Stimulated activated CD4-positive, alpha-beta T cell treated with anti-CD3 and anti-CD28 coated beads, Interleukin-4, amount 100 ng/mL, for 24 hours (primary cell): ENCODE data around the gene SMAD5.

Experiments used
- DNase-seq: peaks from one replicate; pipeline ENCODE4 v3.0.0-alpha.2; 2020

Gene SMAD5

GRCh38 chr5:136115183-136115865 is 17.3 kb upstream of the SMAD5 start:
- no peak for DNase-seq

GRCh38 chr5:136120529-136120928 is 12.1 kb upstream of the SMAD5 start:
- no peak for DNase-seq

- no peak for DNase-seq
Measured at GRCh38 chr5:136123236-136123768, 9.3 kb upstream of the SMAD5 start.

GRCh38 chr5:136127560-136127959 is 5.1 kb upstream of the SMAD5 start:
- DNase-seq, result no peak

- DNase-seq, result no peak
Measured at GRCh38 chr5:136128481-136128880, 4.2 kb upstream of the SMAD5 start.

GRCh38 chr5:136129445-136129844 is 3.2 kb upstream of the SMAD5 start:
- DNase-seq, result no peak

DNA sequence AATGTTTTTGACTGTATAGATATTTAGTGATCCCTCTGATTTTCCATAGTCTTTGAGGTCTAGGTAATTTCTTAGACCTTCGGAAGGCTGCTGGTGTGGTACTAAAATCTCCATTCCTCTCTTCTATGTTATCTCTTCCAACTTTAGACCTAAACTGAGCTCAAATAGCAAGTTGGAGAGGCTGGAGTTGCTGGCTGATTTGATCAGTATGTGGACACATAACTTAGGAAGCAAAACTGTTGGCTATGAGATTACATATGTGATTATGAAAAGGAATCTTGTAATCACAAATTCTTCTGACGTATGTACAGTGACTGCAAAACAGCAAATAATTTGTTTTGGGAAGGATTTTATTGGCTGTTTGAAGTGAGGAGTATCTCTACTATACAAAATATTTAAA is 2.1 kb upstream of the SMAD5 start:
- no peak for DNase-seq

DNA sequence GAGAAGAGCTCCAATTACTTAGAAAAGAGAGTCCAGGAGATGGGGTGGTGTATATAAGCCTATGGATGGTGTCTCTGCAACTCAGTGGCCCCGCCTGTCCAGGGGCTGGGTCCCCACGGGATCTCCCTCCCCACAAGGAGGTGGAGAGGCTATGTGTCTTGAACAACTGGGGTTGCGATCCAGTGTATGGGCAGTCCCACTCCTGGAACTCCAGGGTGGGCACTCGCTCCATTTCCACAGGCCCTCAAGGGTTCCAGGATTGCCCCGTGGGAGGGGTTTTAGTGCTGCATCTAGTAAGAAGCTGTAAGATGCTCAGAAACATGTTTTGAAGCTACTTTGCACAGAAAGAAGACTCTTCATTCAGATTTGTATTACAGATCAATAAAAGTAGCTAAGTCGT is 558 bp upstream of the SMAD5 start:
- no peak for DNase-seq

DNA sequence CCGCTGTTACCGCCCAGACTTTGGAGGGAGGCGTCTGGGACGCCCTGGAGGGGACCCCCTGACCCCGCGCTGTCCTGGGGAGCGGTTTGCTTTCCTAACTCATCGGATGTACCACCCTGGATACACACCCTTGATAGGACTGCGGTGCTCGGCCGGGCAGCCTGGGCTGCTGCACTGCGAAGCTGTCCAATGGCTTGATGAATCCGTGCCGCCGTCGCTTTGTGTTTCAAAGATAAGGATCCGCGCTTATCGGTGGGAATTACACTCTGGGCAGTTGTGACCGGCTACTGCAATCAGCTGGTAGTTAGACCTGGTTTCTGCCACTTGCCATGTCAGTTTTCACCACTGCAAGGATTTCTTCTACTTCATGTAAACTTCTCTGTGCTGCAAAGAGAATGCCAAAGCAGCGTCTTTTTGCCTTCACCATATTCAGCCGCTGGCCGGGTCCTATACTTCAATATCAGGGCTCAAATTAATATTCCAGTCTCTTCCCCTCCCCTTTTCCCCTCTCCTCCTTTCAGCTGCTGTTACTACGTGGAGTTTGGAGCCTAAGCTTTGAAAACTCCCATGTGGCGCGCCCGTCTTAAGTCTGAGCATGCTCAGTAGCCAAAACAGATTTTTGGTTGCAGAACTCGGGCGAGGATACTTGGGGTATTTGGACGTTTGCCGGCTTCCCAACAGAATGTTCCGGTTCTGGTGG is 727 bp downstream of the SMAD5 start:
- peak; percentile 10 for DNase-seq

- no peak for DNase-seq
Measured at GRCh38 chr5:136133922-136134379, 1.3 kb downstream of the SMAD5 start.

DNA sequence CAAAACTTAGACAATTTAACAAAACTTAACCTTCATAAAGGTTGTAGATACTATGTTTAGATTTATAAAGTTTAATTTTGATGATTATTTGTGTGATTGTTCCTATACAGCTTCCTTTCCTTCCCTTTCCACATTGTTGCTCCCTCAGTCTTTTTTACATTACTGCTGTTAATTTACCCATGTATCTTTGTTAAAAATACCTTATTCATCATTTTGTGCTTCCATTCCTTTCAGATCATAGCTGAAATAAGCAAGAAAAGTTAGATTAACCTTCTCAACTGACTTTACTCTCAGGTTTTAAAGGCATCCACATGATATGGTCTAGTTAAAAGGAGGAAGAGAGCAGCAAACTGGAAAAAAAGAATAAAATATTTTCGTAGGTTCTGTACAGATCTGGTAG is 2.0 kb downstream of the SMAD5 start:
- DNase-seq, result no peak

- DNase-seq, result no peak
Measured at GRCh38 chr5:136135536-136135935, 2.9 kb downstream of the SMAD5 start.

- DNase-seq, result no peak
Measured at GRCh38 chr5:136137497-136138220, 5.0 kb downstream of the SMAD5 start.

DNA sequence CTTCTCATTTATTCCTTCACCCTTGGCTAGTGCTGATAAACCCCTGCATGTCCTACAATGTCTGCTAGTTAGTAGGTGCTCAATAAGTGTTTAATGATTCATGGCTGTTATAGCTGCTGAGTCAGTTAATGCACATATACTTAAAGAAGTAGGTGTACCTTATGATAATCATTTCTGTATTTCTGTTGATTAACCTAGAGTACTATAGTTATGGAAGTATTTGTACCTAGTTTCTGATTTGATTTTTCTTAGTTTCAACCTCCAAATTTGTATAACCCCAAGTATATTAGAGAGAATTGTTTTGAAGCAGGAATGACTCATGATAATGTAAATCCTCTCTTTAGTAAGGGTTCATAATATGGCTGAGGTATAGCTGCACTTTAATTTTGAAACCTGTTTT is 8.9 kb downstream of the SMAD5 start:
- DNase-seq, result no peak

- no peak for DNase-seq
Measured at GRCh38 chr5:136143312-136143711, 10.7 kb downstream of the SMAD5 start.

DNA sequence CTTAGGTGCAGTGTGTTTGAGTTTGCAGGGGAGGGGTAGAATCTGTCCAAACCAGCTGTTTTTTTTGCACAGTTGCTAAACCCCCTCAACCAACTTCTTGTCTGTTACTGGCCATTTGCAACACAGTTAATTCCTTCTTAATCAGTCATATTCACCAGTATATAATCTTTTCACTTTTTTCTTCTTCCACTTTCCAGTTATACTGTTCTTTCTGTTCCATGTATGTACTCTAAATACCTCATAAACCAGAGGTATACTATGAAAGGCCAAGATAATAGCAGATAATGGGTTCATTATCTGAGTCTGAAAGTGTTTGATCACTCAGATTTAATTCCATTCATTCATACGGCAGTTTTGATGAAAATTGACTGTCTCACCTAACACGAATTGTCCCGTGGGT is 11.1 kb downstream of the SMAD5 start:
- no peak for DNase-seq

GRCh38 chr5:136145030-136145429 is 12.4 kb downstream of the SMAD5 start:
- DNase-seq, result no peak

DNA sequence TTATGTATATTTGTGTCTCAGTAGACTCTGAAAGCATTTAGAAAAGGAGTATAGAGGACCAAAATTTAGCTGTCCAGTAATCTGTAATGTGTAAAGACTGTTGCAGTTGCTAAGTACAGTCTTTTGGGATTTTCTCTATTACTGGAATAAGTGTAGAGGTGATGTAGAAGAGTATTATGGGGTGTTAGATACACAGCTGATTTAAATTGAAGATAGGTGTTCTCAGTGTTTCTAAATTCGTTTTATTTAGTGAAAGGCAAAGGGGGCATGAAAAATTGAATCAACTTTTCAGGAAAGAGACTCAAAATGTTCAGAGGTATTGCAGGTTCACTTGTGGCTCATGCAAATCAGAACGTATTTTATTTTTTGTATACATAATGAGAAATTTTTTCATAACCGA is 13.6 kb downstream of the SMAD5 start:
- no peak for DNase-seq

DNA sequence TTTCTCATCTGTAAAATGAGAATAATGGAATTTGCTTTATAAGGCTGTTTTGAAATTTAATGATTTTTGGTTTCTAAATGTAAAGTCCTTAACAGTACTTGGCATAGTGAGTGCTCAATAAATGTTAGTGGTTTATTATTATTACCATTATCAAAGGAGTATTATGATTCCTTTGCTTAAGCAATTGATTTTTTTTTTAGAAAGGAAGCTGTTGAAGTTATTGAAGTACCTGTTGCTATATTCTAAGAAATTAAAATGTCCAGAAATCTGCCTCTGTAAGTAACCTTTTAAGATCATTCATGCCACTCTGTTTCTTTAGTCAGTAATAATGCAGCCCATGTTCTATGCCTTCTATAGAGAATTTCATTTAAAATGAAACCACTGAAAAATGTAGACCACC is 15.0 kb downstream of the SMAD5 start:
- DNase-seq, result no peak

DNA sequence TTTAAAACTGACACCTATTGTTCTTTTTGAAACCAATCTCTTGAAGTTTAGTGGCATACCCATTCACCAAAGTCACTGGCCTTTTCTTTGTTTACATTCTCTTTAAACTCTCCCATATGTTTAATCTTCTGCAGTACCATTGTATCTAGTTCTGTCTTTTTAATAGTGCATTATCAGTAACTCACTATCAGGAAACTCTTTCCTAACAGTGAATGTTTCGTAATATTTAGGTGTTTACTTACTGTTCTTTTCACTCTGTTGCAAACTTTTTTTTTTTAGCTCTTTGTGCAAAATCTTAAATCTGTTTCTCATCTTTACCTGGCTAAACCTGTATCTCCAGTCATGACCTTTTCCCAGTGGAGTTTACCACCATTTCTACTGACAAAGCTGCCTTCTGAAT is 17.2 kb downstream of the SMAD5 start:
- DNase-seq, result no peak

DNA sequence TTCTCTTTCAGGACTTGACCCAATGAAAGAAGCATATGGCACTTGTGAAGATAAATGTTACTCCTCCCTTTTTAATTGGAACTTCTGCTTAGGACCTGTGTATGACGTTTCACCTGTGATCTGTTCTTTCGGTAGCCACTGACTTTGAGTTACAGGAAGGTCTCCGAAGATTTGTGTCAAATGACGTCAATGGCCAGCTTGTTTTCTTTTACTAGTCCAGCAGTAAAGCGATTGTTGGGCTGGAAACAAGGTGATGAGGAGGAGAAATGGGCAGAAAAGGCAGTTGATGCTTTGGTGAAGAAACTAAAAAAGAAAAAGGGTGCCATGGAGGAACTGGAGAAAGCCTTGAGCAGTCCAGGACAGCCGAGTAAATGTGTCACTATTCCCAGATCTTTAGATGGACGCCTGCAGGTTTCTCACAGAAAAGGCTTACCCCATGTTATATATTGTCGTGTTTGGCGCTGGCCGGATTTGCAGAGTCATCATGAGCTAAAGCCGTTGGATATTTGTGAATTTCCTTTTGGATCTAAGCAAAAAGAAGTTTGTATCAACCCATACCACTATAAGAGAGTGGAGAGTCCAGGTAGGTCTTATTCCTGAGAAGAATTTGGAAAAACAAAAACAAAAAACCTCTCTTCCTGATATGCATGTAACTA is 21.1 kb downstream of the SMAD5 start:
- no peak for DNase-seq

DNA sequence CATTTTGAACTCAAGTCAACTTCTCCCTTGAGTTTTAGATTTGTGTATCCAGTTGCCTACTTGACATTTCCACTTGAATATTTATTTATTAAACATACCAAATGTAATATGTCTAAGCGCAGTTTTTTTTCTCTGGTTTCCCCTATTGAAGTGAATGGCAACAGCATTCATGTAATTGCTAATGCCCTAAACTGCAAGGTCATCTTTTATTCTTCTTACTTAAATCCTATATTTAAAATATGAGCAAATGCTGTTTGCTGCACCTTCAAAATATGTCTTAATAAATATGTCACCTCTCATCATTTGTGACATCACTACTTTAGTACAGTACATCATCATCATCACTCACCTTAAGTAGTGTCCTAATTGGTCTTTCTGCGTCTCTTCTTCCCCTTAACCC is 22.4 kb downstream of the SMAD5 start:
- no peak for DNase-seq

- DNase-seq, result no peak
Measured at GRCh38 chr5:136155761-136156160, 23.1 kb downstream of the SMAD5 start.
